HG03139 (cell line): ENCODE data around the gene NXPH4.

Experiments used
- ATAC-seq: cut with Tn5 transposase; IDR thresholded peaks from one replicate; pipeline ENCODE4 v1.9.1; 2021; ENCODE audit not compliant: unreplicated experiment

NXPH4 gene

DNA sequence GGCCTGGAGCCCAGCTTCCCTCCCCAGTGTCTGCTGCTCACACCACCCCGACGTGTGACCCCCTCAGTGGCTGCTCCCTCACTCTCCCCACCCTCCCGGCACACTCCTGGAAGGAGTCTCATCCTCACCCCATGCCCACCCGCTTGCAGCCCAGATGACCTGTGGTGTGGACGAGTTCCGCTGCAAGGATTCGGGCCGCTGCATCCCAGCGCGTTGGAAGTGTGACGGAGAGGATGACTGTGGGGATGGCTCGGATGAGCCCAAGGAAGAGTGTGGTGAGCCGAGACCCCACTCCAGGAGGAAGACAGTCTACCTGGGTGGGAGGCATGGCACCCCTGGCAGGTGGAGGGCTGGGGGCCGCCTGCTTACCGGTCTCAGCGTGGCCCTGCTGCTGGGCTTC lies 15.0 kb upstream of the NXPH4 start:
- ATAC-seq: no peak

DNA sequence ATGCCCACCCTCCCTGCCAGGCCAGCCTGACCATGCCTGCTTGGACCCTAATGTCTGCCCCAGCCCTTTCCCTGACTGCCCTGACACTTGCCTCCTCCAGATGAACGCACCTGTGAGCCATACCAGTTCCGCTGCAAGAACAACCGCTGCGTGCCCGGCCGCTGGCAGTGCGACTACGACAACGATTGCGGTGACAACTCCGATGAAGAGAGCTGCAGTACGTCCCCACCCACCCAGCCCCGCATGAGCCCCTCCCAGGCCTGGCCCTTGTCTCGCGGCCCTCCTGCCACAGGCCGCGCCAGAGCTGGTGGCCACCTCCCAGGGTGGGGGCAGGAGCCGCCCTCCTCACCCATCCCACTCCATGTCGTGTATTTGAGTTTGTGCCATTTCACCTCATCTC lies 14.3 kb upstream of the NXPH4 start:
- ATAC-seq: no peak

GRCh38 chr12:57203201-57203600 lies 13.4 kb upstream of the NXPH4 start:
- no peak for ATAC-seq

GRCh38 chr12:57203791-57204190 lies 12.8 kb upstream of the NXPH4 start:
- no peak for ATAC-seq

DNA sequence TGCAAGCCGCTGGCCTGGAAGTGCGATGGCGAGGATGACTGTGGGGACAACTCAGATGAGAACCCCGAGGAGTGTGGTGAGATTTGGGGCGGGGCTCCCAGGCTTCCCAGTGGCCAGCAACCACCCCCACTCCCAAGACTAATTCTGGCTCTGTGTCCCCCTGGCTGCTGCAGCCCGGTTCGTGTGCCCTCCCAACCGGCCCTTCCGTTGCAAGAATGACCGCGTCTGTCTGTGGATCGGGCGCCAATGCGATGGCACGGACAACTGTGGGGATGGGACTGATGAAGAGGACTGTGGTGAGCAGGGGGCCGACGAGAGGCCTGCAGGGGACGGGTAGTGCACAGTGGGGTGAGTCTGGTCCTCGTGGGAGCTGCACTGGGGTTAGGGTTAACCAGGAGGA lies 12.1 kb upstream of the NXPH4 start:
- no peak for ATAC-seq

GRCh38 chr12:57205186-57205585 lies 11.4 kb upstream of the NXPH4 start:
- no peak for ATAC-seq

- no peak for ATAC-seq
These were observed 10.7 kb upstream of the NXPH4 start for GRCh38 chr12:57205931-57206330.

DNA sequence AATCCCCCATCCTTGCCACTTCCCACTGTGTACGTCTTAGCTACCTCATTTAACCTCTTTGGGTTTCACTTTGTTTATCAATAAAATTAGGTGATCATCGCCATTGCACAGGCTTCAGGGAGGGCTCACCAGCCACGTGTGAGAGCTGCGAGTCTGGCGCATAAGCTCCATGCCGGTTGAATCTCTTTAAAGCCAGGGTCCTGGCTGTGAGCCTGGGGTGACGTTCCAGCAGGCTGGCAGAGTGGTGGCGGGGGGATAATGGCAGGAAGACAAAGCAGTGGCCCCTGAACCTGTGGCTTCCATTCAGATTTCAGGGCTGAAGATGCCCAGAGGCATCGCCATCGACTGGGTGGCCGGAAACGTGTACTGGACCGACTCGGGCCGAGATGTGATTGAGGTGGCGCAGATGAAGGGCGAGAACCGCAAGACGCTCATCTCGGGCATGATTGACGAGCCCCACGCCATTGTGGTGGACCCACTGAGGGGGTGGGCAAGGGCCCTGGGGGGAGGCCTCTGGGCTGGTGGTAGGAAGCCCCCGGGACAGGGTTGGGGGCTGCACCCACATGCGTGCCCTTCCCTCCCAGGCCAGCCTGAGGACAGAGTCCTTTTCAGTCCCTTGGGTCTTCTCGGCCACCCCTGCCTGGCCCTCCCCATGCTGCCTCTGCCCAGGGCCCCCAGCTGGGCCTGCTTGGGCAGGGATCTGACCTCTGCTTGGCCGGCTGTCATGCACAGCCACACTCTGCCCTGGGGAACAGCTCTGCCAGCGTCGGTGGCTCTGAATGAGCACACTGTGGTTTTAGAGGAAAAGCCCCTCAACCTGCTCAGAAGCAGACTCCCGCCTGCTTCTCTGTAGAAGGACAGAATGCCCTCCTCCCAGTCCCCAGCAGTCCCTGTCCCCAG lies 8.6 kb upstream of the NXPH4 start:
- no peak for ATAC-seq

- ATAC-seq: no peak
These were observed 7.8 kb upstream of the NXPH4 start for GRCh38 chr12:57208631-57209282.

- no peak for ATAC-seq
These were observed 6.7 kb upstream of the NXPH4 start for GRCh38 chr12:57209916-57210315.

DNA sequence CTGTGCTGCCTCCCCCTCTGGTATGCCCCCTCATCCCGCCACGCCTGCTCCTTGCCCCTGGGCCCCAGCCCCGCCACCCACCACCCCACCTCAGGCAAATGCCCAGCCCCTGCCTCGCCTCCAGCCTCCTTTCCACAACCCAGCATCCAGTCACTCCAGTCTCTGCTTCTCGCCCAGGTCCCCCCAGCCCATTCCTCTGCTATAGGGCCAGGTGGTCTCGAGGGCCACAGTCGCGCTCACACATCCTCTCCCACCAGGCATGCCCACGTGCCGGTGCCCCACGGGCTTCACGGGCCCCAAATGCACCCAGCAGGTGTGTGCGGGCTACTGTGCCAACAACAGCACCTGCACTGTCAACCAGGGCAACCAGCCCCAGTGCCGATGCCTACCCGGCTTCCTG lies 6.1 kb upstream of the NXPH4 start:
- ATAC-seq: no peak

GRCh38 chr12:57210926-57211692 lies 5.5 kb upstream of the NXPH4 start:
- ATAC-seq: no peak

- no peak for ATAC-seq
These were observed 4.5 kb upstream of the NXPH4 start for GRCh38 chr12:57211791-57212700.

- ATAC-seq: no peak
These were observed 3.9 kb upstream of the NXPH4 start for GRCh38 chr12:57212701-57213057.

GRCh38 chr12:57213058-57213715 lies 3.4 kb upstream of the NXPH4 start:
- ATAC-seq: no peak

DNA sequence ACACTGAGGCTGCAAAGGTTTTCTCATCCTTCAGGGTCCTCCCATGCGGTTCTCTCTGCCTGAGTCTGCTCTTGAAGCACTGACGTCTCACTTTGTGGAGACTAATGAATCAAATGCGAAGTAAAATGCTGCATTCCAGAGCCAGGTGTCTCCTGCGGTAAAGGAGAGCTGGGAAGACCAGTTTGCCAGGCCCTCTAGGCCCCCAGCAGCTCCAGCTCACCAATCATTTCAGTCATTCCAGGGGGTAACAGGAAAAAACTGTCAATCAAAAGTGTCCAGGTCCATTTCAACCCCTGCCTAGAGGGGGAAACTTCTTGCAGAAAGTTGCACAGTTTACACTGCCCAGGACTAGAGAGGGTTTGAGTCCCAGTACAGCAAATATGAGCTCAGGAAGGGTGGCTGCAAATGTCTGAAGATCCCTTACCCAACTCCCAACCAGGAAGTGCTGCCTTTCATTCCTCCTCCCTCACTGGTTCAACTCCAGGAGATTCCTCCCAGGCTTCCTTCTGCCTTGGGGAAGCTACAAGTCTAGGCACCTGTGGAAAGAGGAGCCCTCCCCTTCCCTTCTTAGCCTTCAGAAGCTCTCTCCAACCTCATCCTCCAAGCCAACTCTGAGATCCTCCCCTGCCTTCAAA lies 2.7 kb upstream of the NXPH4 start:
- ATAC-seq: no peak

DNA sequence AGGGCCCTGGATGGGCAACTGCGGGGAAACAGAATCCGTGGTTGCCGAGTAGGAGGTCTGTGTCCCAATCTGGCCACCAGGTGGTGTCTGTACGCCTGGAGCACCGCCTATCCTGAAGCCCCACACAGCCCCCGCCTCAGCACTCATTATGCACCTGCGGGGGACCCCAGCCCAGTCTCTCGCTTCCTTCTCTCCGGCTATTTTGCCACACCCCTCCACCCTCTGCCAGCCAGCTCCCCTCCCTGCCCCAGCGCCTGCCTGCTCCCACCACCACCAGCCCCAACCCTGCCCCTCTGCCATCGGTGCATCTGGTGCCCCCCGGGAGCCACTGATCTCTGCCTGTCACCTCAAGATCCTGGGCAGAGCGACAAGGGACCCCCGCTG lies 2.2 kb upstream of the NXPH4 start:
- ATAC-seq: no peak

DNA sequence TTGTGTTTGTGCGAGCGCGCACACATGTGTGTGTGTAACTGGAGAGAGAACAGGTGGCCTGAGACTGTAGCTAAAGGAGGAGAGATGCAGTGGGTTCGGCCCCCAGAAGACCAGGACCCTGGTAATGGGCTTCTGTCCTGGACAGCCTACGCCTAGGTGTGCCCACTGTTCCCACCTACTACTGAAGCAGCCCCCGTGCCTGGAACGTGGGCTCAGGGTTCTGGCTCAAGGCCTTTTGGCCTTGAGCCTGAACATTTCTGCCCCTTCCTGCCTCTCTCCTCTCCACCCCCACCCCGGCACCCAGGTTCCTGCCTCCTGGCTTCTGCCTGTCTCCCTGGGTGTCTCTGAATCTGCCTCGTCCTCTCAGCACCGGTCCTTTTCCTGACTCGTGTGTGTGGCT lies 1.5 kb upstream of the NXPH4 start:
- ATAC-seq: no peak

DNA sequence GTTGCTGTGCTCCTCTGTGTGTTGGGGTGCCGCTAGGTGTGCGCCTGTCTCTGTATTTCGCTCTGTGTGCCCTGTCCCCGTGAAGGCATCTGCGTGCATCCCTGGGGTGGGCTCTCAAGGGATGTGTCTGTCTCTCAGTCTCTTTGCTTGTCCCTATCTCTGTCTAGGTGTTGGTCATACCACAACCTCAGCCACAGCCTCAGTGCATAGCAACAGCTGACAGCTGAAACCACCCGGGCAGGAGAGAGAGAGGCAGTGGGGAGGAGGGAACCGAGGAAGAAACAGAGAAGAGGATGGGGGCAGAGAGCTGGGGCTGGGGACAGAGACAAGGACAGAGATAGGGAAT lies 953 bp upstream of the NXPH4 start:
- ATAC-seq: no peak
